Measurements from ENCODE around the gene SYNJ2. TPM values are rescaled to one million over a fixed set of nuclear protein-coding genes. Genes with fewer than 3 reads are reported as not detected.

The SYNJ2 gene
- total RNA-seq, 1 donor = 10.2 TPM

- no peak for DNase-seq (ENCODE audit: low read depth in 2 of 3, low spot score in 2 of 3)
These were observed 89.7 kb downstream of the SYNJ2 start for GRCh38 chr6:158071121-158072082.

DNA sequence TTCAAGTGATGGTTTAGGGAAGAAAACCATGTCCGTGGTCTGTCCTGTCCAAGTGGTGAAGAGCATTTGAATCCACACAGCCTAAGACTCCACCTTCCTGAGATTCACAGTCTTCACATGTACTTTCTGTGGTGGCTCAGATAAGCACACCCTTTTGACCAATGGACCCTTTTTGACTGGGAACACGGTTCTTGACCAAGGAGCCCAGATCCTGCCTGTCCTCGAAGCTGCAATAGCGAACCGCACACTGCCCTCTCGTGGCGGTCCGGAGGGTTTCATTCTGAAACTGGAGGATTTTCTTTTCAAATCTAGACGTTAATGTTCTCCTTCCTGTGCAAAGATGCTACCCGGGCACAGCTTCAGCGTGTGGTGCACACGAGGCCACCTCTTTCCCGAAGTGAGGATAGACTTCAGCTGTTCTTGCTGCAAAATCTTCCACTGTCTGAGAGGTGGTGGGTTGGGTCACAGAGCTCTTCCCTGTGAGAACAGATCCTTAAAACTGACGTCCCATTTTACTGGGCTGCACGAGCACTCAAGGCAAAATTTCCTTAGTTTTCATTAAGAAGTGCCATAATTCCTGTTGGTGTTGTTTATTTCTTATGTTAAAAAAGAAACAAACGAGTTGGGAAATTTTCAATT lies 90.5 kb downstream of the SYNJ2 start:
- peak; percentile 25 to 69 (median 53) for DNase-seq (ENCODE audit: low read depth in 2 of 3, low spot score in 2 of 3)

- DNase-seq (ENCODE audit: low read depth in 2 of 3, low spot score in 2 of 3) = no peak
These were observed 92.1 kb downstream of the SYNJ2 start for GRCh38 chr6:158073776-158074175.

GRCh38 chr6:158076548-158076947 lies 94.9 kb downstream of the SYNJ2 start:
- DNase-seq (ENCODE audit: low read depth in 2 of 3, low spot score in 2 of 3) = no peak

GRCh38 chr6:158077676-158078075 lies 96.0 kb downstream of the SYNJ2 start:
- DNase-seq (ENCODE audit: low read depth in 2 of 3, low spot score in 2 of 3) = no peak

DNA sequence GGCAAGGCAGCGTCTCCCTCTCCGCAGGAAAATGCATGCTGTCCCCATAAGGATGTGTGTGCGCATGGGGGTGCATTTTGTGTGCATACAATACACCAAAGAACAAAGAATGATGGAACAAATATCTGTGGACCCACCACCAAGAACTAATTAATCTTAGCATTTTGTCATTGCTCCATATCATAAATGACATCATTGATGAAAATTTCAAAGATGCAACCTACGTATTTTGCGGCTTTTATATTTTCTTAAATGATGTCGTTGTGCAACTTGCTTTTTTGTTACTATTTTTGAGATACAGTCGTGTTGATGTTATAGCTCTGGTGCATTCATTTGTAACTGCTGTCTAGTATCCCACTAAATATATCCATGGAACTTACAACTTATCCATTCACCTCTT lies 96.7 kb downstream of the SYNJ2 start:
- no peak for DNase-seq (ENCODE audit: low read depth in 2 of 3, low spot score in 2 of 3)

DNA sequence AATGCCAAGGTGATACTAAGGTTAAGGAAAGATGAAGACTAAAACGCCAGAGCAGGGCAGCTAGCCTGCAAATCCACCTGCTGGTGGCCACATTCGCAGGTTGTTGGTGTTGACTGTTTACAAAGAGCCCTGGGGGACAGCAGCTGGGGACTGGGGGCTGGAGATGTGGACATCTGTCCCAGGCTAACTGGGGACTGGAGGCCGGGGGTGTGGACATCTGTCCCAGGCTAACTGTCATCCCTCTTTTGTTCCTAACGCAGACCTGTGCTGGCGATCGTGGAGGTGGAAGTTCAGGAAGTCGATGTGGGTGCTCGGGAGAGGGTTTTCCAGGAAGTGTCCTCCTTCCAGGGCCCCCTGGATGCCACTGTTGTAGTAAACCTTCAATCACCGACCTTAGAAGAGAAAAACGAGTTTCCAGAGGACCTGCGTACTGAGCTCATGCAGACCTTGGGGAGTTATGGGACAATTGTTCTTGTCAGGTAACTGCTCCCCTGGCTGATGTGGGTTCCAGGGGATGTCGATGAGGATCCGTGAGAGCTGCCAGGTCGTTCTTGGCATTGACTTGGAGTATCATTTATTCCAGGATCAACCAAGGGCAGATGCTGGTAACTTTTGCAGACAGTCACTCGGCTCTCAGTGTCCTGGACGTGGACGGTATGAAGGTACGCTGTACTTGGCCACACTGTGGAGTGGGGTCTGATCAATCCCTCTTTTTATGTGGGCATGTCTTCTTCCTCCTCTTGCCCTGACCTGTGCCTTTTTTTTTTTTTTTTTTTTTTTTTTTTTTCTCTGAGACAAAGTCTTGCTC lies 99.4 kb downstream of the SYNJ2 start:
- DNase-seq (ENCODE audit: low read depth in 2 of 3, low spot score in 2 of 3) = no peak

GRCh38 chr6:158081657-158081935 lies 99.9 kb downstream of the SYNJ2 start:
- no peak for DNase-seq (ENCODE audit: low read depth in 2 of 3, low spot score in 2 of 3)

DNA sequence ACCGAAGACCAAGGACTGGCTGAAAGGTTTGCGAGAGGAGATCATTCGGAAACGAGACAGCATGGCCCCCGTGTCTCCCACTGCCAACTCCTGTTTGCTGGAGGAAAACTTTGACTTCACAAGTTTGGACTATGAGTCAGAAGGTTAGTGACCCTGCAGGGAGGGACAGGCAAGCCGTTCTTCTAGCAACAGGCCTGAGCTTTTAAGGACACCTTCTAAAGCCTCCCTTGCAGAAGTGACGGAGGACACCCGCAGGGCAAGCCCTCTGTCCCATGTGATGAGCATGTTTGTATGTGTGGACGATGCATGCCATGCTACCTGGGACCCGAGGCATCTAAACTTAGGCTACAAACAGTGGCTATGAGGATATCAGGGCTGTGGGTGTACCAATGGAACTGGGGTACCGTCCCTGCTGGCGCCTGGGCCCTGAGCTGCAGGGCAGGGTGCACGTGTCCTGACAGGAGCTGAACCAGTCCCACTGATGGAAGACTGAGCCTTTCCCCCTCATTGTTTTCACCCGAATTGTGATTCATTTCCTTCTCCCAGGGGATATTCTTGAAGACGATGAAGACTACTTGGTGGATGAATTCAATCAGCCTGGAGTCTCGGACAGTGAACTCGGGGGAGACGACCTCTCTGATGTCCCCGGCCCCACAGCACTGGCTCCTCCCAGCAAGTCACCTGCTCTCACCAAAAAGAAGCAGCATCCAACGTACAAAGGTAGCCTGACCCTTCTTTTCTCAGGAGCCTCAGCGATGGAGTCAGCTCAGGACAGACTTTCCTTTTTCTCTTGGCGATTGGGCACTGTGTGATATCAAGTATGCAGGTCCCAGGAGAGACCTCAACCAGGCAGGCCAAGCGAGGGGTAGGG lies 102.0 kb downstream of the SYNJ2 start:
- DNase-seq (ENCODE audit: low read depth in 2 of 3, low spot score in 2 of 3) = no peak

- no peak for DNase-seq (ENCODE audit: low read depth in 2 of 3, low spot score in 2 of 3)
These were observed 103.8 kb downstream of the SYNJ2 start for GRCh38 chr6:158085261-158086053.

GRCh38 chr6:158086054-158086503 lies 104.4 kb downstream of the SYNJ2 start:
- DNase-seq (ENCODE audit: low read depth in 2 of 3, low spot score in 2 of 3) = no peak

DNA sequence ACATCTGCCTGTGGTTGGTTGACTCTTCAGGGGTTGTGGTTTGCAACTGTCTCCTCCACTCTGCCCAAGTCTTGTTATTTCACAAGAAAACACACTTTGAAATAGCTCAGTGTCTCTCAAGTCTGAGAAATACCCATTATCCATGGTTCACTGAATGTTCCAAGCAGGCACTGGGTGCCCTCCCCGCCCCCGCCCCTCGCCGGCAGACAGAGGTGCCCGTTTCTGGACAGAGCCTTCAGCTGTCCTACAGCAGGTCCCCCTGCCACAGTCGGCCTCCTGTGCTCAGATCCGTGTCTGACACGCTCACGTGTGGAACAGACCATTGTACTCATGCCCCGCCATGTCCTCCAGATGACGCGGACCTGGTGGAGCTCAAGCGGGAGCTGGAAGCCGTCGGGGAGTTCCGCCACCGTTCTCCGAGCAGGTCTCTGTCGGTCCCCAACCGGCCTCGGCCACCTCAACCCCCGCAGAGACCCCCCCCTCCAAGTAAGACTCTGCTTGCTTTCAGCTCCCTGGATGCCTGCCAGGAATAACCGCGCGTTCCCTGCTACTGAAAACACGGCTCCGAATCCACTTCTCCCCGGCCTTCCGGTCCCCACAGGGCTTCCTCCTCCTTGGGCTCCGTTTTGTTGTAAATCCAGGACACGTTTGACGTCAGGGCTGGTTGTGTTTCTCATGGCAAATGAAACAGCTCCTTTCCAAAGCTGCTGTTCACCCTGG lies 105.0 kb downstream of the SYNJ2 start:
- DNase-seq (ENCODE audit: low read depth in 2 of 3, low spot score in 2 of 3) = peak in 2 of 3 donors; percentile 31 to 69

DNA sequence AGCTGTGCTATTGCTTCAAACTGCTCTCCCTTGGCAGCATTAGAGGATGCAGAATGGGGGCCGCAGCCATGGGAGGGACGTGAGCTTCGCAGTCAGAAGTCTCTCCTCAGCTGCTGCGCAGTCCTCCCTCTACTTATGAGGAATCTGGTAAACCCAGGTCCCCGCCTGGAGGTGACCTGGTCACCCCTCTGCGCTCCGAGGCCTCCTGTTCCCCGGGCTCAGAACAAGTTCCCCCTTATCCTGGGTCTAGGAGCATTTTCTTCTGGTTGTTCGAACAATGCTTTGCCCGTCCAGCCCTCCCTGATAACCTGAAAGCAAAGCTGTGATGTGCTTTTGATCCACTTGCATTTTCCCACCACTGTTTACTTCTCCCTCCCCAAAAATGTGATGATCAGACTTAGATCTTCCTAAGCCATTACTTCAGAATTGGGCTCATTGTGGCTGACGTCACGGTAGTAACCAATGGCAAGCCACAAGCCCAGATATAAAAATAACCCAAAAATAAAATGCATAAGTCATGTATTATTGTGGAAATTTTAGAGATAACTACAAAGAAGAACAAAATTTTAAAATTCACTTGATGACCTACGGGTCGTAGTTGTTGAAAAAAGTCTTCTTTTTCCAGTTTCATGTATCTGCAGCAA lies 105.7 kb downstream of the SYNJ2 start:
- no peak for DNase-seq (ENCODE audit: low read depth in 2 of 3, low spot score in 2 of 3)

GRCh38 chr6:158092806-158093205 lies 111.1 kb downstream of the SYNJ2 start:
- no peak for DNase-seq (ENCODE audit: low read depth in 2 of 3, low spot score in 2 of 3)

- DNase-seq (ENCODE audit: low read depth in 2 of 3, low spot score in 2 of 3) = no peak
These were observed 113.4 kb downstream of the SYNJ2 start for GRCh38 chr6:158095031-158095430.

- no peak for DNase-seq (ENCODE audit: low read depth in 2 of 3, low spot score in 2 of 3)
These were observed 114.0 kb downstream of the SYNJ2 start for GRCh38 chr6:158095671-158096070.

GRCh38 chr6:158103228-158103627 lies 121.6 kb downstream of the SYNJ2 start:
- DNase-seq (ENCODE audit: low read depth in 2 of 3, low spot score in 2 of 3) = no peak

- no peak for DNase-seq (ENCODE audit: low read depth in 2 of 3, low spot score in 2 of 3)
These were observed 123.0 kb downstream of the SYNJ2 start for GRCh38 chr6:158104696-158105095.
